Astrocyte (in vitro differentiated cells and primary cell): ENCODE results near the gene CYB5A.

Experiments used
- CTCF ChIP-seq: IDR thresholded peaks from 2 replicates; pipeline ENCODE4 v1.5.1; 2011; ENCODE audit warnings: low read depth, mild to moderate bottlenecking, inconsistent platforms, low read length, moderate library complexity; ENCODE audit not compliant: insufficient read depth
- EZH2 ChIP-seq: IDR thresholded peaks from 2 replicates; pipeline ENCODE4 v1.6.1; 2012; ENCODE audit warnings: mild to moderate bottlenecking, low read length, inconsistent platforms; ENCODE audit not compliant: insufficient read depth

- TF ChIP-seq CTCF (no peak), EZH2 (no peak)
Observed at GRCh38 chr18:74299162-74299561, 7.4 kb upstream of the CYB5A start.
